ENCODE data around the gene ROR1.

GRCh38 chr1:64029037-64029436 is 255.2 kb downstream of the ROR1 start:
- TF ChIP-seq POLR2A (IDR thresholded peaks at IDR 0.05) = no peak
- TF ChIP-seq EP300 (IDR thresholded peaks at IDR 0.05) = no peak
- TF ChIP-seq CTCF (IDR thresholded peaks at IDR 0.05) = no peak
- TF ChIP-seq POLR2AphosphoS5 (IDR thresholded peaks at IDR 0.05) = no peak

Measured in suprapubic skin (tissue), 4 donors.